GM18517 (cell line): ENCODE results near the gene ZNF341.
"Not testable (repeated sequence)": the region's sequence is repeated elsewhere in the genome, so short reads cannot be mapped to it uniquely, and the experiment has no call there.

Experiments used
- ATAC-seq: cut with Tn5 transposase; IDR thresholded peaks from one replicate; pipeline ENCODE4 v1.9.1; 2021; ENCODE audit warnings: mild to moderate bottlenecking, moderate library complexity; ENCODE audit not compliant: unreplicated experiment

The ZNF341 gene

DNA sequence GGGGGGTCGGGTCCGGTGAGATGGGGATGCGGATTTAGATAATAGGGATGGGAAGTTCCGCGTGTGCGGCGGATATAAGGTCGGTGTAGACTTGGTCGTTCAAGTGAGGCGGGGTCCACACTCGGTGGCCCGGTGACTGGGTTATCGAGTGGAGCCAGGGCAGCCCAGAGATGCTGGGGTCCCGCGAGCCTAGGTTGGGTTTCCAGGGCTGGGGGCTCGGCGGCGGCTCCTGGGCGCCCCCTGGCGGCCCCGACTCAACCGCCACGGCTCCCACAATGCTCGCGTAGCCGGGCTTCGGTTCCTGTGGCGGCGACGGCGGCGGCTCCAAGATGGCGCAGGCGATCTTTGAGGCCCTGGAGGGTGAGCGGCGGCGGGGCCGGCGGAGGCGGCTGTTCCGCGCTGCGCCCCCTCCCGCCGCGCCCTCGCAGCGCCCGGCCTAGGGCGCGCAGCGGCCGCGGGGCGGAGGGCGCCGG lies at the start of gene ZNF341:
Gene ZNF341 (plus strand): TSS at position 304 of the 473 bp plus-strand sequence. CDS start 26 bp downstream, at position 330.
- peak; percentile 75 for ATAC-seq

DNA sequence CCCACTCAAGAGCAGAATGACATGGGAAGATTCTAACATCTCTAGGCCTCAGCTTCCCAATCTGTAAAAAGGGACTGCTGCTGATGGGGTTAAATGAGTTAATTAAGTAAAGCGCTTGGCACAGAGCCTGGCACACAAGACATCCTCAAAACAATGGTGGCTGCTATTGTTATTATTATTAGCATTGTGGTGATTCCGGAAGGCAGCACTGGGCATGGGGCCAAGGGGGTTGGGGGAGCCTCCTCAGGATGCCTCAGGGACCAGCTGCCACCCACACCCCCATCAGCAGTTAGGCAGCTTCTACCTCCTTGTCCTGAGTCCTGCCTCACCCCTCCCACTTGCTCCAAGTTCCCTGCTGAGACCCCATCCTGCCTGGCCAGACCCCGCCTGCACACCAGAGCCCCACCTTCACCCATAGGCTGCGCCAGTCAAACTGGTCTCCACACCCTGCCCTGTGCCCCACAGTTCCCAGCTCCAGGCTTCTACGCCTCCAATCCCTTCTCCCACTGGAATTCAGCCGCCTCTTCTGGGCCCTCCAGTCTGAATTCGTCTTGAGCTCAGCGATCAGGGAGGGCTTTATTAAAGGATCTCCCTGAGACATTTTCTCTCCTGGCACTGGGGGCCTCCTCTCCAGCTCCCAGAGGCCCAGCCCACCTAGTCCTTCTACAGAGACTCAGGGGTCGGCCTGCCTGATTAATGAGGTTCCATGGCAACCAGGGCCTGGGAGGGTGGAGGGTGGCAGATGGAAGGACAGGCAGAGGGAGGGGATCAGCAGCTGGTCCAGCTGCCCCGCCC lies 47.1 kb upstream of the ZNF341 start:
- no peak for ATAC-seq

DNA sequence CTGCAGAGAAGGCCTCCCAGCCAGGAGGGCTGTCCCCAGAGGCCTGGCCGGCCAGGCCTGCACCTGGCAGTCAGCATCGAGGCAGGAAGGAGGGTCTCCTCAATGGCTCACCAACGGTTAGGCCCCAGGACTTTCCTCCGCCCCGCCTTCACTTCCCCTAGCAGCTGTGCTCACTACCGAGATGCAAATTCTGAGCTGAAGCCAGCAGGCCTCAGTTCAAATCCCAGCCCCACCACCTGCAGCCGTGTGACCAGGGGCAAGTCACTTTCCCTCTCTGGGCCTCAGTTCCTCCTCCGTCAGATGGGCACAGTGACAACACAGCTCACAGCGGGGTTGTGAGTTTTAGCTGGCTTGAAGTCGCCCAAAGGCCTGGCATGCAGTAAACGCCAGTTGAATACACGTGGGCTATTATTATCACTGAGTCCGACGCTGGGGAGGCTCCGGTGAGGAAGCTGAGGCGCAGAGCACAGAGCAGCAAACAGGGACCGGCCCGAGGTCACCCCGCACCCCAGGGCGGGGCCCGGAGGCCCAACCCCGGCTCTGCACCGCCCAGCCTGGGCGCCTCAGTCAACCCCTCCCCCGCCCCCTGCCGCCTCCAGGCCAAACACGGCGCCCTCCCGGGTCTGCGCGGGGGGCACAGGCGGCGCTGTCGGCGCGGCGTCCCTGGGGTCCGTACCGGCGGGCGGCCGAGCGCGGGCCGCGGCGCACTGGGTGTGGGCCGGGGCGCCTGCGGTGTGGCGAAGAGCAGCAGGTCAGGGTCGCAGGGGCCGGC lies 46.3 kb upstream of the ZNF341 start:
- peak; percentile 52 for ATAC-seq

DNA sequence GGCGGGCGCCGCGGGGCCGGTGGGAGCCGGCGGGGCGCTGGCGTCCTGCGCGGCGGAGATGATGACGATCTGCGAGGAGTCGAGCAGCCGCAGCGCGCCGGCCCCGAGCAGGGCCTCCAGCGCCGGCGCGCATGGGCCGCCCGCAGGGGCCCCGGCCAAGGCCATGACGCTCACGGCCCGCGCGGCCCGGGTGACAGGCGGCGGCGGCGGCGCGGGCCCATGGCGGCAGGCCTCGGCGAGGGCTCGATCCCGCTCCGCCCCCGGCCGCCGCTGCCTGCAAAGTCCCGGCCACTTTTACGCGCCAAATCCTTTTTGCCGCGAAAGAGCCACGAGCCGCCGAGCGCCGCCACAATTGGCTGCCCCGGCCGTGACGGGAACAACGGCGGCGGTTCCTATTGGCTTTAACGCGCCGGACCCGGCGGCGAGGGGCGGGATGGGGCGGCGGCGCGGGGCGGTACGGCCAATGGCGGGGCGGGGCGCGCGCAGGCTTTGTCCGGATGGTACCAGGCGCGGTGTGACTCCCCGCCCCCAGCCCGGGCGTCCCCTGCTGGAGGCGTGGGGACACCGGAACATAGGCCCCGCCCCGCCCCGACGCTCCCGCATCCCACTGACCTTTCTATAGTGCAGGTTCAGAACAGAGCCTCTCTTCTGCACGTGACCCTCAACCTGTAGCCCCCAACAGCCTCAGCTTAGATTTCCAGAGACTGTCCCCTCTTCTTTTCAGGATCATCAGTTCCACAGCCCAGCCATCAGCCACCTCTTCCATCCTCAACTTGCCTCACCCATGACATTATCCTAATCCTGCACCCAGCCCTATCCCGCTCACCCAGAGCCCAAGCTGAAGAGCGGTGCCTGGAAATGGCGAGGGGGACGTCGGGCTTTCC lies 45.5 kb upstream of the ZNF341 start, which contains the start of gene E2F1:
Gene E2F1 (minus strand): TSS at position 286 of the 884 bp plus-strand sequence. CDS start 121 bp downstream, at position 165.
- peak; percentile 58 for ATAC-seq

- no peak for ATAC-seq
Measured at GRCh38 chr20:33686984-33687366, 44.8 kb upstream of the ZNF341 start.

DNA sequence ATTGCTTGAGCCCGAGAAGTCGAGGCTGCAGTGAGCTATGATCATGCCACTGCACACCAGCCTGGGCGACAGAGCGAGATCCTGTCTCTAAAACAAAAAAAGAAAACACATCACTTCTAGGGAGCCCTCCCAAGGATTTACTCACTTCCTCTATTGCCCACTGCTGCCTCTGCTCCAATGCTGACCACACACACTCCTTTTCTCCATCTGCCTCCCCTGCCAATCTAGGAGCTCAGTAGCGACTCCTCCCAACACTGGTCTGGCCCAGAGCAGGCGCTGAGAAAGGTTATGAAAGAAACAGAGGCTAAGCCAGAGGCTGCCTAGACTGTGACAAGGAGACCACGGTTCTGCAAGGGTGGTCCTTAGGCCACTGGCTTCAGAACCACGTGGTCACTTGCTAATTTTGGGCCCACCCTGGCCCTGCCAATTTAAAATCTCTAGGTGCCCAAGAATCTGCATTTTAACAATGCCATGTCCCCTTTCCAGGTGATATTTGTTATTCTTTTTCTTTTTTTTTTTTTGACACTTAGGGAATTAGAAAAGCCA lies 44.4 kb upstream of the ZNF341 start:
- no peak for ATAC-seq

GRCh38 chr20:33687993-33688937 lies 43.5 kb upstream of the ZNF341 start:
- ATAC-seq: no peak

- no peak for ATAC-seq
Measured at GRCh38 chr20:33688938-33689424, 42.8 kb upstream of the ZNF341 start.

DNA sequence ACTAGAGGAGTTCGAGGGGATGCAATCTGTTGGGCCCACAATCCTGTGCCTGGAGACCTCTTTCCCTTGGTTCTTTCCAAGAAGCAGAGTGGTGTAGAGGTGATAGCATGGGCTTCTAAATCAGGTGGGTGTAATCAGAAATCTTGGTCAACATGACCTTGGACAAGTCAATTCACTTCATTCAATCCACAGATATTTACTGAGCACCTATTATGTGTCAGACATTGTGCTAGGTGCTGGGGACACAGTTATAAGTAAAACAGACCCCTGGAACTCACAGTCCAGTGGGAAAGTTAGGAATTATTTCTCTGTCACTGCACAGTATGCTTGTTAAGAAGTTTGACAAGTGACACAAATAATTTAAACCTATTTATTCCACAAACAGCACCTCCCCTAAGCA lies 42.3 kb upstream of the ZNF341 start:
- no peak for ATAC-seq

DNA sequence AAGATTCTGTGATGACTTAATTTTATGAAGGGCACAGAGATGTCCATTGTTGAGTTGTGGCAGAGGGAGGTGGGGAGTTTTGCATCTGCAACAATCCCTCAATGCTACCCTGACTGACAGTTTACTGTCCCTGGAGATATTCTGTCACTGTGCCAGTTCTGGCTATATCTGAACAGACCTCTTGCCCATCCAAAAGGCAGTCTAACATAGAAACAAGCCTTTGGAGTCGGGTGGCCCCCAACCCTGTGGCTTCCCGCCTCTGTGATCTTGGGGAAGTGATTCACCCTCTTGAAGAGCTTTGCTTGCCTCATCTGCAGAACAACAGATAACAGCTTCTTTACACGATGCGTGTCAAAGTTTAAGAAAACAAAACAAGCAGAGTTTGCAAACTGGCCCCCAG lies 41.8 kb upstream of the ZNF341 start:
- ATAC-seq: no peak

GRCh38 chr20:33693289-33693688 lies 38.5 kb upstream of the ZNF341 start:
- no peak for ATAC-seq

- ATAC-seq: no peak
Measured at GRCh38 chr20:33693741-33694638, 37.8 kb upstream of the ZNF341 start.

- ATAC-seq: no peak
Measured at GRCh38 chr20:33694639-33695012, 37.2 kb upstream of the ZNF341 start.

GRCh38 chr20:33696448-33696847 lies 35.3 kb upstream of the ZNF341 start:
- no peak for ATAC-seq

DNA sequence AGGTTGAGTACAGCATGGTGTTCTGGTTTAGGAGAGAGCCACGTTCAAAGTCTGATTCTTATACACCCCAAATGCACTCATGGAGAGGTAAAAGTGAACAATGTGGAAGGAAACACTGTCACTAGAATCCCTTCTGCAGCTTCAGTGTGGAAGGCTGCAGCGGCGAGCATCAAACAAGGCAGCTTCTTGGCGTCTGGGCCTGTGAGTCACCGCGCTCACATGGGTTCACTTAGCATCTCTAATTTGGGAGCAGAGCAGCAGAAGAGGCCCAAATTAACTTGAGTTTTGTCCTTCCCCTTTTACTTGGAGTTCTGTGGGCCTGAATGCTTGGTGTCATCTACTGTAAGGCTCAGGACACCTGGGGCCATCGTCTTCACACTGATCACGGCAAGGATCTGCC lies 34.7 kb upstream of the ZNF341 start:
- no peak for ATAC-seq

GRCh38 chr20:33698966-33699365 lies 32.8 kb upstream of the ZNF341 start:
- not testable (repeated sequence) for ATAC-seq

GRCh38 chr20:33700696-33701441 lies 30.9 kb upstream of the ZNF341 start:
- not testable (repeated sequence) for ATAC-seq
